ENCODE measurements around the gene C2CD4B.

Gene C2CD4B

DNA sequence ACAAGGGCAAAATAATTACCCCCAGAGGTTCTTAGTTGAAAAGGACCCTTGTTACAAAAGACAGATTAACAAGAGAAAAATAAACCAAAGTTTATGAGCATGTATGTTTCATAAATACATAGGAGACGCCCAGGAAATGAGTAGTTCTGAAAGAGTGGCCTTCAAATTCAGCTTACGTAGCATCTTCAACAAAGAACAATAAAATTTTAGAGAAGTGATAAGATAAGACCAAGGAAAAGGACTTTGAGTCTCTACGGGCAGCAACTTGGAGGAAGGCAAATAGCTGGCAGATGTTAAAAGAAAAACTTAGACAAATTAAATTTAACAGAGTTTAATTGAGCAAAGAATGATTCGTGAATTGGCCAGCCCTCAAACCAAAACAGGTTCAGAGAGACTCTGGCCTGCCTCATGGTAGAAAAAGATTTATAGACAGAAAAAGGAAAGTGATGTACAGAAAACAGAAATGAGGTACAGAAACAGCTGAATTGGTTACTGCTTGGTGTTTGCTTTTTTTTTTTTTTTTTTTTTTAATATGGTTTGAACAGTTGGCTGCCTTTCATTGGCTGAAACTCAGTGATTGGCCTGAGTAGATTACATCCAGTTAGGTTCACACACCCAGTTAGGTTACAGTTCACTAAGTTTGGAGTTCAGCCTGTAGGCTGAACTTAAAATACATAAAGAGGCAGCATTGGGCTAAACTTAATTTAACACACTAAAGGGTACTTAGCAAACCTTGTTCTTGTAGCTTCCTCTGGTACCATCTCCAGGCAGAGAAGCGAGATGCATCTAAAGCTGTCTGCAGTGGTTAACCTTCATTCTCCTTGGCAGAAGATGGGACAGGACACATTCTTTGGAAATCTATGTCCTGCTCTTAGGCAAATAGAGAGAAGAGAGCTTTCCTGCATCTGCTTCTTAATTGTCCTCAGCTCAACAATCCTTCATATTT is 23.2 kb downstream of the C2CD4B start:
- TF ChIP-seq, protein P1, sequence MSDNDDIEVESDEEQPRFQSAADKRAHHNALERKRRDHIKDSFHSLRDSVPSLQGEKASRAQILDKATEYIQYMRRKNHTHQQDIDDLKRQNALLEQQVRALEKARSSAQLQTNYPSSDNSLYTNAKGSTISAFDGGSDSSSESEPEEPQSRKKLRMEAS (IDR thresholded peaks at IDR 0.05; ENCODE audit: low read depth, low read length): no peak
- TF ChIP-seq CTCF (IDR thresholded peaks at IDR 0.05; ENCODE audit: low read depth, low read length): no peak
- no peak for TF ChIP-seq MYC (IDR thresholded peaks at IDR 0.05; ENCODE audit: low read depth, low read length)
- TF ChIP-seq POLR2A (IDR thresholded peaks at IDR 0.05; ENCODE audit: extremely low read depth, insufficient read length): no peak

DNA sequence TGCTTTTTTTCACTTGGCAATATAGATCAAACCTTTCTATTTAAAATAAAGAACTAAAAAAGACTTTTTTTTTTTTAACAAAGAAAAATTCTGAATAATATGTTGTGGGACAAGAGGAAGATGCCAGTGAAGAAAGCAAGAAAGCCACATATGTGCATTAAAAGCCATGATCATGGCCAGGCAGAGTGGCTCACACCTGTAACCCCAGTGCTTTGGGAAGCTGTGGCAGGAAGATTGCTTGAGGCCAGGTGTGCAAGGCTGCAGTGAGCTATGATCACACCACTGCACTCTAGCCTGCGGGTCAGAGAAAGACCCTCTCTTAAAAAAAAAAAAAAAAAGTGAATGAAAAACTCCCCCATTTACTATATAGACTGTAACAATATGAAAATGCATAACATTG is 23.9 kb downstream of the C2CD4B start:
- no peak for DNase-seq (ENCODE audit: low read depth)
- no peak overlapping the region for H3K4me3 ChIP-seq (ENCODE audit: low read depth, low read length)
- TF ChIP-seq, protein P1 (IDR thresholded peaks at IDR 0.05; ENCODE audit: low read depth, low read length): no peak
- TF ChIP-seq CTCF (IDR thresholded peaks at IDR 0.05; ENCODE audit: low read depth, low read length) (no peak), POLR2A (IDR thresholded peaks at IDR 0.05; ENCODE audit: extremely low read depth, insufficient read length) (no peak), MYC (IDR thresholded peaks at IDR 0.05; ENCODE audit: low read depth, low read length) (no peak)

More for the DNA sequence above, 23.2 kb downstream of the C2CD4B start:
- no peak overlapping the region for H3K4me3 ChIP-seq (ENCODE audit: low read depth, low read length)
- no peak for DNase-seq (ENCODE audit: low read depth)

- TF ChIP-seq POLR2A (IDR thresholded peaks at IDR 0.05; ENCODE audit: extremely low read depth, insufficient read length) (no peak), CTCF (IDR thresholded peaks at IDR 0.05; ENCODE audit: low read depth, low read length) (no peak), MYC (IDR thresholded peaks at IDR 0.05; ENCODE audit: low read depth, low read length) (no peak)
- TF ChIP-seq, protein P1 (IDR thresholded peaks at IDR 0.05; ENCODE audit: low read depth, low read length): no peak
- no peak for DNase-seq (ENCODE audit: low read depth)
- no peak overlapping the region for H3K4me3 ChIP-seq (ENCODE audit: low read depth, low read length)
Measured at GRCh38 chr15:62138124-62138523, 27.0 kb downstream of the C2CD4B start.

- no peak overlapping the region for H3K4me3 ChIP-seq (ENCODE audit: low read depth, low read length)
- no peak for DNase-seq (ENCODE audit: low read depth)
- TF ChIP-seq POLR2A (IDR thresholded peaks at IDR 0.05; ENCODE audit: extremely low read depth, insufficient read length) (no peak), MYC (IDR thresholded peaks at IDR 0.05; ENCODE audit: low read depth, low read length) (no peak)
Measured at GRCh38 chr15:62136911-62137865, 27.9 kb downstream of the C2CD4B start.

DNA sequence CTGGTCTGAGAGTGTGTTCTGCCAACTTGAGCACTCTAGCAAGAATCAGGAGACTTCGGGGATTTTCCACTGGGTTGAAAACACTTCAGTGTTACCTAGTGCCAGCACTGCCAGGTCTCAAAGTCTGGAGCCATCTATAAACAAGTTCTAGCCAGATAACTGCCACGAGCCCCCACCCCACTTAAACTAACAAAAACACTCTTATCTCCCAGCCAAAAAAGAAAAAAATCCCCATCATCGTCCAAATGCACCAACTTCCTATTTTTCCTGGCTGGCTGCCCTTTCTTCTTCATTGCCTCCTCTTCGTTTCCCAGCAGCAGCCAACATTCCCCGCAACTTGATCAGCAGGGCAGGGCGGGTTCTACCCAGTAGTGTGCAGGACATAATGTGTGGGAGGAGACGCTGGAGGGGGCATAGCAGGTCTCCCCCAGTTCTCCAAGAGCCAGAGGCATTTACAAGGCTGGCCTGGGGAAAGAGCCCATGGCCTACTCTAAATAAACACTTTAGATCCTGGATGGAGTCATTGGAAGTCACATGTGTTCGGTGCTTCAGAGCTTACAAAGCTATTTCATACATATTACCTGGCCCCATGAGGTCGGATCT is 29.5 kb downstream of the C2CD4B start:
- TF ChIP-seq, protein P1 (IDR thresholded peaks at IDR 0.05; ENCODE audit: low read depth, low read length): no peak
- no peak for TF ChIP-seq CTCF (IDR thresholded peaks at IDR 0.05; ENCODE audit: low read depth, low read length)
- TF ChIP-seq POLR2A (IDR thresholded peaks at IDR 0.05; ENCODE audit: extremely low read depth, insufficient read length): no peak
- no peak for TF ChIP-seq MYC (IDR thresholded peaks at IDR 0.05; ENCODE audit: low read depth, low read length)
- DNase-seq (ENCODE audit: low read depth): no peak
- H3K4me3 ChIP-seq (ENCODE audit: low read depth, low read length): no peak overlapping the region

All from NB4 (cell line).